ENCODE data around the gene DOK7. TPM values are rescaled to one million over a fixed set of nuclear protein-coding genes. Genes with fewer than 3 reads are reported as not detected.
A peak's percentile ranks its signal among the peaks of the same experiment; 100 is the strongest.

DOK7 gene
- polyA plus RNA-seq, 1 donor (not counting 4 experiments of a cell fraction or from before 2014, with no cell fraction given), result 0.13 TPM

DNA sequence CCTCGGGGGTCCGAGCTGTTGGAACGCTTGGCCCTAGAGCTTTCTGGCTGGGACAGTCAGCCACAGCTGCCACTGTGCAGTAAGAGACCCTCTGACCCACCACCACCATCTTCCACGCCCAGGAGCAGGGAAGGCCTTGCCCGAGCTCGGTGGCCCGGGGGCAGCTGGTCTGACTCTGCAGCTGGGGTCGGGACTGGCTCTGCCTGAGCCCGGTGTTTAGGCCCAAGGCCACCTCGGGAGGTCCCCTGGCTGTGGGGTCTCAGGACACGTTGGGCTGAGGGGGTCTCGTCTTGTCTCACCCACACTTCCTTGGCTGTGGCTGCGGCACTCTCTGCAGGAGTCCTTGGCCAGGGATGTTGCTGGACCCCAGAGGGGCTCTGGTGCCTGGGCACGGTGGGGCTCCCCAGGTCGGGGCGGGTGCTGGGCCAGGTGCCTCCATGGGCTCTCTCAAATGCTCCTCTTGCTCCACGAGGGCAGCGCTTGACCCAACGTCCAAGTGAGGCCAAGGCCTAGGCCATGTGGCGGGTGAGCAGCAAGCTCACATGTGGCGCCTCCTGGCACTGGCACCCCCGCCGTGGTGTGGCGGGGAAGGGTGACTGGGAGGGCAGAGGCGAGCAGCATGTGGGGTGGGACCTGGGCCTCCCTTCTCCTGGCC lies 22.9 kb downstream of the DOK7 start:
- H3K4me1 ChIP-seq (ENCODE audit: control insufficient read depth, extremely low read depth, insufficient read depth, low read length), result peaks cover 20% of the 10 kb centered on the region
- no peaks in the 10 kb centered on the region for H3K79me2 ChIP-seq (ENCODE audit: control insufficient read depth, insufficient read depth, low read length)
- H3K4me2 ChIP-seq (ENCODE audit: control insufficient read depth, extremely low read depth, insufficient read depth, low read depth, low read length), result peak overlapping the region; percentile 92
- no peaks in the 10 kb centered on the region for H3K9me1 ChIP-seq (ENCODE audit: control insufficient read depth, extremely low read depth, insufficient read depth, low read length)
- TF ChIP-seq, protein P1, sequence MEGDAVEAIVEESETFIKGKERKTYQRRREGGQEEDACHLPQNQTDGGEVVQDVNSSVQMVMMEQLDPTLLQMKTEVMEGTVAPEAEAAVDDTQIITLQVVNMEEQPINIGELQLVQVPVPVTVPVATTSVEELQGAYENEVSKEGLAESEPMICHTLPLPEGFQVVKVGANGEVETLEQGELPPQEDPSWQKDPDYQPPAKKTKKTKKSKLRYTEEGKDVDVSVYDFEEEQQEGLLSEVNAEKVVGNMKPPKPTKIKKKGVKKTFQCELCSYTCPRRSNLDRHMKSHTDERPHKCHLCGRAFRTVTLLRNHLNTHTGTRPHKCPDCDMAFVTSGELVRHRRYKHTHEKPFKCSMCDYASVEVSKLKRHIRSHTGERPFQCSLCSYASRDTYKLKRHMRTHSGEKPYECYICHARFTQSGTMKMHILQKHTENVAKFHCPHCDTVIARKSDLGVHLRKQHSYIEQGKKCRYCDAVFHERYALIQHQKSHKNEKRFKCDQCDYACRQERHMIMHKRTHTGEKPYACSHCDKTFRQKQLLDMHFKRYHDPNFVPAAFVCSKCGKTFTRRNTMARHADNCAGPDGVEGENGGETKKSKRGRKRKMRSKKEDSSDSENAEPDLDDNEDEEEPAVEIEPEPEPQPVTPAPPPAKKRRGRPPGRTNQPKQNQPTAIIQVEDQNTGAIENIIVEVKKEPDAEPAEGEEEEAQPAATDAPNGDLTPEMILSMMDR (optimal IDR thresholded peaks at IDR 0.05 in 1 of 3, IDR thresholded peaks at IDR 0.05 in 1 of 3, conservative IDR thresholded peaks at IDR 0.05 in 1 of 3; ENCODE audit: extremely low read depth in 1 of 3, insufficient read depth in 2 of 3, low read length in 3 of 3), result no peak
- TF ChIP-seq EZH2 (IDR thresholded peaks at IDR 0.05; ENCODE audit: low read length), result no peak
- H3K27ac ChIP-seq (ENCODE audit: control insufficient read depth, insufficient read depth, low read length), result no peak overlapping the region
- H3K9me3 ChIP-seq (ENCODE audit: control insufficient read depth, low read depth, low read length), result no peaks in the 10 kb centered on the region
- peaks cover 31% of the 10 kb centered on the region for H3K27me3 ChIP-seq (ENCODE audit: control insufficient read depth, extremely low read depth, insufficient read depth, low read length)
- H4K20me1 ChIP-seq (ENCODE audit: control insufficient read depth, extremely low read depth, insufficient read depth, low read length), result no peaks in the 10 kb centered on the region
- no peak overlapping the region for H3K4me3 ChIP-seq (ENCODE audit: control insufficient read depth in 2 of 3, extremely low read depth in 1 of 3, insufficient read depth in 2 of 3, low read depth in 1 of 3, low read length in 3 of 3)
- H3K9ac ChIP-seq (ENCODE audit: control insufficient read depth, extremely low read depth, insufficient read depth, low read length), result no peak overlapping the region
- no peak for FAIRE-seq
- dilution Hi-C loops (cut with MboI; ENCODE audit: extremely low pct_ligation_motif_present, low sequenced_read_pairs), result no loop called here
- no peak for DNase-seq (ENCODE audit: low read depth, low spot score)
- no peaks in the 10 kb centered on the region for H3K36me3 ChIP-seq (ENCODE audit: control insufficient read depth in 2 of 2, extremely low read depth in 1 of 2, insufficient read depth in 2 of 2, low read length in 2 of 2)
- H2AFZ ChIP-seq (ENCODE audit: control insufficient read depth, low read length), result no peak overlapping the region

DNA sequence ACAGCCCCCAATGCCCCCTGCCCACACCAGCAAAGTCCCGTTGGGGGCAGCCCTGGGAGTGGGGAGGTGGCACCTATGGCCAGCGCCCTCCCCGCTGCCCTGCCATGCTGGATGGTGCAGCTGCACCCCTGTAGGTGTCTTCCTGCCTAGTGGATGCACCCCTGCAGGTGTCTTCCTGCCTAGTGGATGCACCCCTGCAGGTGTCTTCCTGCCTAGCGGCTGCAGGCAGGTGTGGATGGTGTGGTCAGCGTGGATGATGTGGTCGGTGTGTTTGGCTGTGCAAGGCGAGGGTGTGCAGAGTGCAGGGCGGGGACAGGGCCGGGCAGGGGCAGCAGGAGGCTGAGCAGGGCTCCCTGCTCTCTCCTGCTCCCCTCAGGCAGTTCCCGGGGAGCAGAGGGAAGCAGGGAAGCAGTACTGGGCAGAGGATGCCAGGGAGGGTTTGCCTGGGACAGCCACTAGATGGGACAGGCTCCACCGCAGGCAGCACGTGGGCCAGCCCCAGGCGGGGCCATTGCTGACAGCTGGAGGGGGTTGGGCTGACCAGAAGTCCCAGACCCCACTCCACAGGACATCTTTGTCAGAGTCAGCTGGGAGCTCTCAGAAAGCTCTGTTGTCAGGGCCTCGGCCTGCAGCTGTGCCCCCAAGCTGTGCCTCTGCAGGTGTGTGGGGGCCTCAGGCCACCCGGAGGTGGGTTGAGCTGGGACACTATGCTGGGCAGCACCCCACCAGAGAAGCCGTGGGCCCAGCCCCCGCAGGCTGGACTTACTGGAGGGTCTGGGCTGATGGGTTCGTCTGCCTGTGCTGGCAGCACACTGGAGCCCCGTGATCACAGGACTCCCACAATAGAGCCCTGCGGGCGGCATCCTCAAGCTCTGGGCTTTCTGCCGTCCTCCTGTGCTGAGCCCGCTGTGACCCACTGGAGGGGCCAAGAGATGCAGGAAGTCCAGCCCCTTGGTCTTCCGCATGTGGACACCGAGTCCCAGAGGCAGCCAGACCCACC lies 23.7 kb downstream of the DOK7 start:
- no peak for FAIRE-seq
- H3K9ac ChIP-seq (ENCODE audit: control insufficient read depth, extremely low read depth, insufficient read depth, low read length), result no peak overlapping the region

More for the DNA sequence above, 23.7 kb downstream of the DOK7 start:
- Histone ChIP-seq H3K9me3 (ENCODE audit: control insufficient read depth, low read depth, low read length) (no peaks in the 10 kb centered on the region), H3K27ac (ENCODE audit: control insufficient read depth, insufficient read depth, low read length) (no peak overlapping the region), H3K4me2 (ENCODE audit: control insufficient read depth, extremely low read depth, insufficient read depth, low read depth, low read length) (no peak overlapping the region), H3K9me1 (ENCODE audit: control insufficient read depth, extremely low read depth, insufficient read depth, low read length) (no peaks in the 10 kb centered on the region), H3K79me2 (ENCODE audit: control insufficient read depth, insufficient read depth, low read length) (no peaks in the 10 kb centered on the region), H3K27me3 (ENCODE audit: control insufficient read depth, extremely low read depth, insufficient read depth, low read length) (peaks cover 29% of the 10 kb centered on the region), H3K4me3 (ENCODE audit: control insufficient read depth in 2 of 3, extremely low read depth in 1 of 3, insufficient read depth in 2 of 3, low read depth in 1 of 3, low read length in 3 of 3) (no peak overlapping the region), H3K36me3 (ENCODE audit: control insufficient read depth in 2 of 2, extremely low read depth in 1 of 2, insufficient read depth in 2 of 2, low read length in 2 of 2) (no peaks in the 10 kb centered on the region), H2AFZ (ENCODE audit: control insufficient read depth, low read length) (no peak overlapping the region), H3K4me1 (ENCODE audit: control insufficient read depth, extremely low read depth, insufficient read depth, low read length) (peaks cover 20% of the 10 kb centered on the region), H4K20me1 (ENCODE audit: control insufficient read depth, extremely low read depth, insufficient read depth, low read length) (peaks cover under 1% of the 10 kb centered on the region)
- dilution Hi-C loops (cut with MboI; ENCODE audit: extremely low pct_ligation_motif_present, low sequenced_read_pairs), result no loop called here
- no peak for TF ChIP-seq EZH2 (IDR thresholded peaks at IDR 0.05; ENCODE audit: low read length)
- TF ChIP-seq, protein P1 (optimal IDR thresholded peaks at IDR 0.05 in 1 of 3, IDR thresholded peaks at IDR 0.05 in 1 of 3, conservative IDR thresholded peaks at IDR 0.05 in 1 of 3; ENCODE audit: extremely low read depth in 1 of 3, insufficient read depth in 2 of 3, low read length in 3 of 3), result no peak
- no peak for DNase-seq (ENCODE audit: low read depth, low spot score)
